ENCODE results near the gene LRRFIP1.

Gene LRRFIP1

GRCh38 chr2:237643066-237643465 lies 15.7 kb downstream of the LRRFIP1 start:
- TF ChIP-seq, protein P1, sequence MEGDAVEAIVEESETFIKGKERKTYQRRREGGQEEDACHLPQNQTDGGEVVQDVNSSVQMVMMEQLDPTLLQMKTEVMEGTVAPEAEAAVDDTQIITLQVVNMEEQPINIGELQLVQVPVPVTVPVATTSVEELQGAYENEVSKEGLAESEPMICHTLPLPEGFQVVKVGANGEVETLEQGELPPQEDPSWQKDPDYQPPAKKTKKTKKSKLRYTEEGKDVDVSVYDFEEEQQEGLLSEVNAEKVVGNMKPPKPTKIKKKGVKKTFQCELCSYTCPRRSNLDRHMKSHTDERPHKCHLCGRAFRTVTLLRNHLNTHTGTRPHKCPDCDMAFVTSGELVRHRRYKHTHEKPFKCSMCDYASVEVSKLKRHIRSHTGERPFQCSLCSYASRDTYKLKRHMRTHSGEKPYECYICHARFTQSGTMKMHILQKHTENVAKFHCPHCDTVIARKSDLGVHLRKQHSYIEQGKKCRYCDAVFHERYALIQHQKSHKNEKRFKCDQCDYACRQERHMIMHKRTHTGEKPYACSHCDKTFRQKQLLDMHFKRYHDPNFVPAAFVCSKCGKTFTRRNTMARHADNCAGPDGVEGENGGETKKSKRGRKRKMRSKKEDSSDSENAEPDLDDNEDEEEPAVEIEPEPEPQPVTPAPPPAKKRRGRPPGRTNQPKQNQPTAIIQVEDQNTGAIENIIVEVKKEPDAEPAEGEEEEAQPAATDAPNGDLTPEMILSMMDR (IDR thresholded peaks at IDR 0.05; ENCODE audit: insufficient read depth, low read length): no peak
- TF ChIP-seq SPI1 (IDR thresholded peaks at IDR 0.05; ENCODE audit: borderline replicate concordance, low read depth) (no peak), REST (IDR thresholded peaks at IDR 0.05; ENCODE audit: insufficient replicate concordance, low read depth) (no peak), GABPA (IDR thresholded peaks at IDR 0.05; ENCODE audit: low read depth) (no peak), POLR2AphosphoS5 (IDR thresholded peaks at IDR 0.05; ENCODE audit: low read depth) (no peak)
- Histone ChIP-seq H3K4me3 (replicated peaks; ENCODE audit: insufficient read depth, low read length) (no peak overlapping the region), H3K27ac (replicated peaks) (no peak overlapping the region), H3K27me3 (ENCODE audit: insufficient read depth, poor library complexity, severe bottlenecking) (peaks cover 4% of the 10 kb centered on the region)
- no peak for DNase-seq (ENCODE audit: low read depth in 1 of 2, low spot score in 1 of 2)

- TF ChIP-seq POLR2AphosphoS5 (IDR thresholded peaks at IDR 0.05; ENCODE audit: low read depth) (no peak), REST (IDR thresholded peaks at IDR 0.05; ENCODE audit: insufficient replicate concordance, low read depth) (no peak), GABPA (IDR thresholded peaks at IDR 0.05; ENCODE audit: low read depth) (no peak), SPI1 (IDR thresholded peaks at IDR 0.05; ENCODE audit: borderline replicate concordance, low read depth) (no peak)
- TF ChIP-seq, protein P1 (IDR thresholded peaks at IDR 0.05; ENCODE audit: insufficient read depth, low read length): no peak
- no peak for DNase-seq (ENCODE audit: low read depth in 1 of 2, low spot score in 1 of 2)
- Histone ChIP-seq H3K27me3 (ENCODE audit: insufficient read depth, poor library complexity, severe bottlenecking) (peaks cover 4% of the 10 kb centered on the region), H3K27ac (replicated peaks) (no peak overlapping the region), H3K4me3 (replicated peaks; ENCODE audit: insufficient read depth, low read length) (no peak overlapping the region)
Measured at GRCh38 chr2:237643582-237644380, 16.4 kb downstream of the LRRFIP1 start.

DNA sequence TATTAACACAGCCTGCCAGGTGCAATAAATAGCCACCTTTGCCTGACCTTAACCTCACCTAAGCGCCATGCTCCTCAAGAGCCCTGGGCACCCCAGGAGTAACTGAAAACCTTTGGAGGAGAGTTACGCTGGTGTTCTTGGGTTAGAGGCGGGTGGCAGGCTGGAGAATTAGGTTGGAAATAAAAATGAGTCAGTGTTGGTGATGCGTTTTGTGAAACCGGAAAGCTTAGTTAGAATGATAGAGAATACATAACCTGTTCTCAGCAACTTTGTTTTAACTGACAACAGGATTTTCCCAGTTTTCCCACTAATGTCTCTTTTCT lies 17.0 kb downstream of the LRRFIP1 start:
- TF ChIP-seq, protein P1 (IDR thresholded peaks at IDR 0.05; ENCODE audit: insufficient read depth, low read length): no peak
- TF ChIP-seq POLR2AphosphoS5 (IDR thresholded peaks at IDR 0.05; ENCODE audit: low read depth): no peak
- H3K4me3 ChIP-seq (replicated peaks; ENCODE audit: insufficient read depth, low read length): no peak overlapping the region
- H3K27me3 ChIP-seq (ENCODE audit: insufficient read depth, poor library complexity, severe bottlenecking): peaks cover 4% of the 10 kb centered on the region
- DNase-seq (ENCODE audit: low read depth in 1 of 2, low spot score in 1 of 2): no peak
- no peak overlapping the region for H3K27ac ChIP-seq (replicated peaks)

GRCh38 chr2:237645261-237645660 lies 17.9 kb downstream of the LRRFIP1 start:
- no peak for DNase-seq (ENCODE audit: low read depth in 1 of 2, low spot score in 1 of 2)
- Histone ChIP-seq H3K27ac (replicated peaks) (no peak overlapping the region), H3K27me3 (ENCODE audit: insufficient read depth, poor library complexity, severe bottlenecking) (peaks cover 4% of the 10 kb centered on the region), H3K4me3 (replicated peaks; ENCODE audit: insufficient read depth, low read length) (no peak overlapping the region)
- TF ChIP-seq GABPA (IDR thresholded peaks at IDR 0.05; ENCODE audit: low read depth) (no peak), REST (IDR thresholded peaks at IDR 0.05; ENCODE audit: insufficient replicate concordance, low read depth) (no peak), SPI1 (IDR thresholded peaks at IDR 0.05; ENCODE audit: borderline replicate concordance, low read depth) (no peak), POLR2AphosphoS5 (IDR thresholded peaks at IDR 0.05; ENCODE audit: low read depth) (no peak)
- TF ChIP-seq, protein P1 (IDR thresholded peaks at IDR 0.05; ENCODE audit: insufficient read depth, low read length): no peak
